DND-41 (cell line): Measurements from ENCODE around the gene POLR1B.
"Not testable (repeated sequence)": the region's sequence is repeated elsewhere in the genome, so short reads cannot be mapped to it uniquely, and the experiment has no call there.

ENCODE experiments used
- ATAC-seq: fragments of 200-7000 bp; cut with Tn5 transposase; 3 replicates; pipeline ENCODE4 v1.9.1; 2021; ENCODE audit warnings: low read depth; ENCODE audit not compliant: insufficient read depth
- DNase-seq: peaks from one replicate; pipeline ENCODE4 v3.0.0-alpha.2; 2020
- H2AFZ ChIP-seq: 2 replicates; pipeline ENCODE4 v1.6.0; 2012; ENCODE audit warnings: low read depth, low read length
- H3K27ac ChIP-seq: 2 replicates; pipeline ENCODE4 v1.5.1; 2012; ENCODE audit warnings: low read length, inconsistent platforms
- H3K27me3 ChIP-seq: fragments of 200-600 bp; sonication (generic); 2 replicates; pipeline ENCODE4 v1.6.0; 2012; ENCODE audit warnings: low read length, mild to moderate bottlenecking, inconsistent platforms; ENCODE audit not compliant: insufficient read depth, poor library complexity
- H3K36me3 ChIP-seq: 2 replicates; pipeline ENCODE4 v1.5.1; 2012; ENCODE audit warnings: low read length, inconsistent platforms; ENCODE audit not compliant: insufficient read depth
- H3K4me1 ChIP-seq: 2 replicates; pipeline ENCODE4 v1.5.1; 2012; ENCODE audit warnings: mild to moderate bottlenecking, low read length; ENCODE audit not compliant: insufficient read depth
- H3K4me2 ChIP-seq: 2 replicates; pipeline ENCODE4 v1.6.0; 2012; ENCODE audit warnings: mild to moderate bottlenecking, moderate library complexity, low read length, inconsistent platforms; ENCODE audit not compliant: insufficient read depth
- H3K4me3 ChIP-seq, 2 experiments: fragments of 200-600 bp in 1 of 2; shearing (Covaris generic) in 1 of 2; 2 replicates each; pipeline ENCODE4 v1.5.1; 2012 to 2016; ENCODE audit warnings: inconsistent platforms in 2 of 2, low read length in 2 of 2, mild to moderate bottlenecking in 2 of 2, low read depth in 1 of 2, moderate library complexity in 1 of 2
- H3K79me2 ChIP-seq: 2 replicates; pipeline ENCODE4 v1.6.0; 2012; ENCODE audit warnings: low read length, inconsistent platforms; ENCODE audit not compliant: insufficient read depth
- H3K9ac ChIP-seq: 2 replicates; pipeline ENCODE4 v1.6.0; 2012; ENCODE audit warnings: low read depth, mild to moderate bottlenecking, inconsistent platforms, low read length, moderate library complexity
- H3K9me3 ChIP-seq: 2 replicates; pipeline ENCODE4 v1.5.1; 2012; ENCODE audit warnings: low read length, moderate library complexity, mild to moderate bottlenecking, inconsistent platforms; ENCODE audit not compliant: insufficient read depth, severe bottlenecking
- H4K20me1 ChIP-seq: 2 replicates; pipeline ENCODE4 v1.6.0; 2012; ENCODE audit warnings: low read length; ENCODE audit not compliant: insufficient read depth
- EZH2 ChIP-seq: IDR thresholded peaks from 3 replicates; pipeline ENCODE4 v1.6.1; 2012; ENCODE audit warnings: borderline replicate concordance, low read depth, mild to moderate bottlenecking, moderate library complexity, low read length, inconsistent platforms; ENCODE audit not compliant: severe bottlenecking
- TF ChIP-seq, protein P1 (sequence below): IDR thresholded peaks from 2 replicates; pipeline ENCODE4 v1.5.1; 2012; ENCODE audit warnings: borderline replicate concordance, low read length, moderate library complexity, mild to moderate bottlenecking; ENCODE audit not compliant: poor library complexity, severe bottlenecking; ENCODE audit errors: extremely low read depth

Gene POLR1B

DNA sequence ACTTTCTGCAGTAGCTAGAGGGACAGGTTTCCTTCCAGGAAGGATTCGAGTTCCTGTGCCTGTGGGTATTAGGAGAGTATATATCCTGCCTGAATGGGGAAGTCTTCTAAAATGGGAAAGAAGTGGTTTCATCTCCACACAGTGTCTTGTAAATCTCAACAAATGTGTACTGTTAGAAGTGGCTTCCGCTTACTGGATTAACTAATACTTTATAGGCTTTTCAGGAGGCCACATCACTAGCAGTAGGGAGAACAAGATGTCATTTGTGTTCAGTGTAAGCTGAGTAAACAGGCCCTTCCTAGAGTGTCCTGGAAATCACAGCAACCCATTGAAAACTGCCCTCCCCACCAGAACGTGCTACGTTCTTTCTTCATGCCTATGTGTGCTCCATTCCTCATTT lies 12.5 kb upstream of the POLR1B start:
- H3K27me3 ChIP-seq, result no peaks in the 10 kb centered on the region
- no peak overlapping the region for H3K4me3 ChIP-seq
- no peak overlapping the region for H3K4me2 ChIP-seq
- no peaks in the 10 kb centered on the region for H3K4me1 ChIP-seq
- H2AFZ ChIP-seq, result no peak overlapping the region
- H3K27ac ChIP-seq, result no peak overlapping the region
- H3K9ac ChIP-seq, result no peak overlapping the region
- DNase-seq (no peak), ATAC-seq (no peak)
- peaks cover 54% of the 10 kb centered on the region for H3K36me3 ChIP-seq
- H4K20me1 ChIP-seq, result peaks cover 3% of the 10 kb centered on the region; the same call in 1 of the 2 replicates
- no peak for TF ChIP-seq EZH2
- TF ChIP-seq, protein P1, sequence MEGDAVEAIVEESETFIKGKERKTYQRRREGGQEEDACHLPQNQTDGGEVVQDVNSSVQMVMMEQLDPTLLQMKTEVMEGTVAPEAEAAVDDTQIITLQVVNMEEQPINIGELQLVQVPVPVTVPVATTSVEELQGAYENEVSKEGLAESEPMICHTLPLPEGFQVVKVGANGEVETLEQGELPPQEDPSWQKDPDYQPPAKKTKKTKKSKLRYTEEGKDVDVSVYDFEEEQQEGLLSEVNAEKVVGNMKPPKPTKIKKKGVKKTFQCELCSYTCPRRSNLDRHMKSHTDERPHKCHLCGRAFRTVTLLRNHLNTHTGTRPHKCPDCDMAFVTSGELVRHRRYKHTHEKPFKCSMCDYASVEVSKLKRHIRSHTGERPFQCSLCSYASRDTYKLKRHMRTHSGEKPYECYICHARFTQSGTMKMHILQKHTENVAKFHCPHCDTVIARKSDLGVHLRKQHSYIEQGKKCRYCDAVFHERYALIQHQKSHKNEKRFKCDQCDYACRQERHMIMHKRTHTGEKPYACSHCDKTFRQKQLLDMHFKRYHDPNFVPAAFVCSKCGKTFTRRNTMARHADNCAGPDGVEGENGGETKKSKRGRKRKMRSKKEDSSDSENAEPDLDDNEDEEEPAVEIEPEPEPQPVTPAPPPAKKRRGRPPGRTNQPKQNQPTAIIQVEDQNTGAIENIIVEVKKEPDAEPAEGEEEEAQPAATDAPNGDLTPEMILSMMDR, result no peak
- H3K9me3 ChIP-seq, result no peaks in the 10 kb centered on the region
- H3K79me2 ChIP-seq, result no peaks in the 10 kb centered on the region

DNA sequence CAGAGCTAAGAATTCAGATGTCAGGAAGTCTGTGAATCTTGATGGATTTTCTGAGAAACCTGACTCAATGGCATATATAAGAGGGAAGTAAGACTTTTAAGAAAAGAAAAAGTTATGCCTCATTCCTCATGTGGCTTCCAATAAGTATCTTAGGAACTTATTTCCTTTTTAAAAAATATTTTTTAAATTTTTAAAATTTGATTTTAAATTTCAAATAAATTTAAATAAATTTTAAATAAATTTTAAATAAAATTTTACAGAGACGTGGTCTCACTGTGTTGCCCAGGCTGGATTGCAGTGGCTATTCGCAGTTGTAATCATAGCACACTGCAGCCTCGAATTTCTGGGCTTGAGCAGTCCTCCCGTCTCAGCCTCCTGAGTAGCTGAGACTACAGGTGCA lies 11.5 kb upstream of the POLR1B start:
- TF ChIP-seq, protein P1, result no peak
- no peak for TF ChIP-seq EZH2

DNA sequence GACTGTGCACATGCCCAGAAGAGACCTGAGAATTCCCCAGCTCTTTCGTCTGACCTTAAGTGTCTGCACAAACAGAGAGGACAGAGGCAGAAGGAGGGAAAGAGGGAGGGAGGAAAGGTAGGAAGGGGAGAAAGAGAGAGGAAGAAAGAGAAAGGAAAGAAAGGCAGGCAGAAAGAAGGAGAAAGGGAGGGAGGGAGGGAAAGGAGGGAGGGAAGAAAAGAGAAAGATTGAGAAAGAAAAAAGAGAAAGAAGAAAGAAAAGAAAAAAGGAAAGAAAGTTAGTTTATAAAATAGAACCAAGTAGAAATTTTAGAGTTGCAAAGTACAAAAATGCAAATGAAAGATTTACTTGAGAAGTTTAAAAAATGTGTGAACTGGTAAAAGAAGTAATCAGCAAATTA lies 7.4 kb upstream of the POLR1B start:
- ATAC-seq, result no peak
- Histone ChIP-seq H3K27me3 (no peaks in the 10 kb centered on the region), H3K9me3 (no peaks in the 10 kb centered on the region), H3K4me3 (no peak overlapping the region), H3K4me1 (no peaks in the 10 kb centered on the region), H3K79me2 (no peaks in the 10 kb centered on the region), H3K4me2 (no peak overlapping the region), H2AFZ (no peak overlapping the region), H3K36me3 (peaks cover 36% of the 10 kb centered on the region), H4K20me1 (peaks cover 3% of the 10 kb centered on the region; the same call in 1 of the 2 replicates), H3K27ac (no peak overlapping the region), H3K9ac (no peak overlapping the region)
- TF ChIP-seq, protein P1, result no peak
- TF ChIP-seq EZH2, result no peak
- no peak for DNase-seq

More for the DNA sequence above, 11.5 kb upstream of the POLR1B start:
- Histone ChIP-seq H4K20me1 (peaks cover 3% of the 10 kb centered on the region; the same call in 1 of the 2 replicates), H3K4me2 (no peak overlapping the region), H3K36me3 (peaks cover 54% of the 10 kb centered on the region), H3K9me3 (no peaks in the 10 kb centered on the region), H2AFZ (no peak overlapping the region), H3K79me2 (no peaks in the 10 kb centered on the region), H3K4me1 (no peaks in the 10 kb centered on the region), H3K27ac (no peak overlapping the region), H3K4me3 (no peak overlapping the region), H3K27me3 (no peaks in the 10 kb centered on the region), H3K9ac (no peak overlapping the region)
- DNase-seq (no peak), ATAC-seq (no peak)

DNA sequence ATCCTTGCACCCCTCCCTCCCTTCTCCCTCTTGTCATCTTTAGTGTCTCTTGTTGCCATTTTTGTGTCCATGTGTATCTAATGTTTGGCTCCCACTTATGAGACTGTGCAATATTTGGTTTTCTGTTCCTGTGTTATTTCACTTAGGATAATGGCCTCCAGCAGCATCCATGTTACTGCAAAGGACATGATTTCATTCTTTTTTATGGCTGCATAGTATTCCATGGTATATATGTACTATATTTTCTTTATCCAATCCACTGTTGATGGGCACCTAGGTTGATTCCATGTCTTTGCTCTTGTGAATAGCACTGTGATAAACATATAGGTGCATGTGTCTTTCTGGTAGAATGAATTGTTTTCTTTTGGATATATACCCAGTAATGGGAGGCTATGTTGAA lies 5.6 kb upstream of the POLR1B start:
- not testable (repeated sequence) for H4K20me1 ChIP-seq, H3K79me2 ChIP-seq, H3K9ac ChIP-seq, H3K4me3 ChIP-seq, ATAC-seq, H3K4me2 ChIP-seq, H3K27me3 ChIP-seq, H3K9me3 ChIP-seq, DNase-seq, H3K27ac ChIP-seq, H3K4me1 ChIP-seq, H2AFZ ChIP-seq
- H3K36me3 ChIP-seq, result peaks cover 20% of the 10 kb centered on the region
